BLaER1 treated with 17β-estradiol and CSF1 and Interleukin-3, amounts not matched to agents 10 nM and 100 nM (cell line): ENCODE measurements around the gene FANCI.
A peak's percentile ranks its signal among the peaks of the same experiment; 100 is the strongest.

Experiments used
- H3K27ac ChIP-seq, 11 experiments: shearing (Covaris generic); formaldehyde crosslinking; 2 replicates each; pipeline ENCODE4 v1.8.1; 2022
- H3K27me3 ChIP-seq, 11 experiments: shearing (Covaris generic); formaldehyde crosslinking; 2 replicates each; pipeline ENCODE4 v1.8.1; 2022
- H3K36me3 ChIP-seq, 11 experiments: shearing (Covaris generic); formaldehyde crosslinking; 2 replicates each; pipeline ENCODE4 v1.8.1; 2022
- H3K4me1 ChIP-seq, 10 experiments: shearing (Covaris generic); formaldehyde crosslinking; 2 replicates each; pipeline ENCODE4 v1.8.1; 2022
- H3K4me2 ChIP-seq, 11 experiments: shearing (Covaris generic); formaldehyde crosslinking; 2 replicates each; pipeline ENCODE4 v1.8.1; 2022
- H3K4me3 ChIP-seq, 10 experiments: shearing (Covaris generic); formaldehyde crosslinking; 2 replicates each; pipeline ENCODE4 v1.8.1; 2022
- H3K9ac ChIP-seq, 11 experiments: shearing (Covaris generic); formaldehyde crosslinking; 2 replicates each; pipeline ENCODE4 v1.8.1; 2022
- H3K9me3 ChIP-seq, 11 experiments: shearing (Covaris generic); formaldehyde crosslinking; replicated peaks in 1 of 11; 2 replicates each; pipeline ENCODE4 v1.8.1; 2022
- H4K20me1 ChIP-seq, 11 experiments: shearing (Covaris generic); formaldehyde crosslinking; 2 replicates each; pipeline ENCODE4 v1.8.1; 2022
- Cebpa-rat ChIP-seq, 11 experiments: shearing (Covaris generic); IDR thresholded peaks; 2 replicates each; pipeline ENCODE4 v1.8.1; 2022

The FANCI gene

GRCh38 chr15:89282631-89283030 is 38.9 kb downstream of the FANCI start:
- Histone ChIP-seq H3K27me3 (no peaks in the 10 kb centered on the region), H3K9ac (no peak overlapping the region), H3K9me3 (peaks cover 13 to 26% (median 23%) of the 10 kb centered on the region in 11 experiments; a peak in 20 of 22 replicates), H3K36me3 (peaks cover 18 to 100% (median 94%) of the 10 kb centered on the region in 11 experiments; a peak in 21 of 22 replicates), H3K27ac (no peak overlapping the region), H3K4me2 (peak overlapping the region in 1 of 11 experiments; percentile 49; a peak in 1 of 22 replicates), H4K20me1 (no peaks in the 10 kb centered on the region), H3K4me1 (peaks cover 0 to 18% (median 0%) of the 10 kb centered on the region in 10 experiments; a peak in 2 of 20 replicates), H3K4me3 (no peak overlapping the region)
- no peak for TF ChIP-seq Cebpa-rat (IDR thresholded peaks at IDR 0.05)

DNA sequence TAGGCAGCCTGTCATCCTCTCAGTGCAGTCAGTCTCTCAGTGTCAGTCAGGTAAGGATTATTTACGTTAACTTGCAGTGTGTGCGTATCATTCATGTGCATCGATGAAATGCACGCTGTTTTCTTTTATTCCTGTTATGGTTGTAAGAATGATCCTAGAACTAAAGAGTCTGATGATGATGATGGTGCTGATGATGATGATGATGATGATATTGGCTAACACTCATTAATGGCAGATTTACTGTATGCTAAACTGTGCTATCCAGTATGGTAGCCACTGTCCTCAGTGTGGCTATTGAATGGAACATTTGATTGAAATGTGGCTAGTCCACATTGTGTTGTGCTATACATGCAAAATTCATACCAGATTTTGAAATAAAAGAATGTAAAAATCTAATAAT is 39.4 kb downstream of the FANCI start:
- peaks cover 24 to 100% (median 96%) of the 10 kb centered on the region in 11 experiments; a peak in 21 of 22 replicates for H3K36me3 ChIP-seq
- H3K4me1 ChIP-seq, result peaks cover 0 to 18% (median 0%) of the 10 kb centered on the region in 10 experiments; a peak in 2 of 20 replicates
- no peak overlapping the region for H3K4me3 ChIP-seq
- no peaks in the 10 kb centered on the region for H4K20me1 ChIP-seq
- H3K27ac ChIP-seq, result no peak overlapping the region
- TF ChIP-seq Cebpa-rat (IDR thresholded peaks at IDR 0.05), result no peak
- H3K27me3 ChIP-seq, result no peaks in the 10 kb centered on the region
- no peak overlapping the region for H3K9ac ChIP-seq
- peak overlapping the region in 1 of 11 experiments; percentile 49; a peak in 2 of 22 replicates for H3K4me2 ChIP-seq
- peaks cover 13 to 26% (median 23%) of the 10 kb centered on the region in 11 experiments; a peak in 20 of 22 replicates for H3K9me3 ChIP-seq

DNA sequence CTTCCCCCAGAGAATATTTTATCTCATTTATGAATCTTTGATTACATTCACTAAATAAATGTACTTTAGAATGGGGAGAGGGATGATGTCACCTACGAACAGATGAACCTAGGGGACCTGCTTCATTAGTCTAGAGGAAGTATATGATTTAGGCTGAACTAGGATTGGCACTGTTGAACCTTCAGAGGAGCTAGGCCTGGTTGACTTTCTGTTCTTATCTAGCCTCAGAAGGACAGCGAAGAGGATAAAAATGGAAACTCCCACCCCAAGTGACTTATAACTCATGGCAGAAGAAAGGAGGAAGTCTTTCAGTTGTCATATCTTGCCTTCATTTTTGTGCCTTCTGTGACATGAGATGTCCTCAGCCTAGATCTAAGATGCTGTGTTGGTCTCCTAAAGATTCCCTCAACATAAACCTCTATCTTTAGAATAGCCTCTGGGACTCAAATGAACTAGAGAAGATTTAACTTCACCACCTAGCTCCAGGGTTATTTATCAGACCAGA is 48.2 kb downstream of the FANCI start:
- no peaks in the 10 kb centered on the region for H3K27me3 ChIP-seq
- H3K4me3 ChIP-seq, result no peak overlapping the region
- no peak for TF ChIP-seq Cebpa-rat (IDR thresholded peaks at IDR 0.05)
- peaks cover 0 to 12% (median 5%) of the 10 kb centered on the region in 11 experiments; a peak in 8 of 22 replicates for H3K9me3 ChIP-seq
- no peak overlapping the region for H3K9ac ChIP-seq
- H3K27ac ChIP-seq, result no peak overlapping the region
- no peak overlapping the region for H3K4me2 ChIP-seq
- H4K20me1 ChIP-seq, result no peaks in the 10 kb centered on the region
- no peaks in the 10 kb centered on the region for H3K4me1 ChIP-seq
- H3K36me3 ChIP-seq, result peaks cover 36 to 95% (median 93%) of the 10 kb centered on the region in 11 experiments

DNA sequence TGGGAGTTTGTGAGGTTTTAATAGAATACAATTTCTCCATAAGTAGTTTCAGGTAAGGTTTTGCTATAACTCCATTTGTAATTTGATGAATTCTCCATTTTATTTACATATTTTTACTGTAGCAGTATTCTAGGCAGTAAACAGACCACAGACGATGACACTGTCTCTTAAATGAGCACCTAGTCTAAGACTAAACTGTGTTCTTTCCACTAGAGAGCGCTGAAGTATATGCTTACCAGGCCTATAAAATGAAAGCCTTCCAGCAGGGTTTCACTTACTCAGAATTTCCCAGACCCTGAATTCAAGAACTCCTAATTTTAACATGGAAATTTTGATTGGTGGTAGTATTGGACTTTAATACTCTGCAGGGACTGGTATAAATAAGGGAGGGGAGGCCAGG is 49.2 kb downstream of the FANCI start:
- Histone ChIP-seq H3K27me3 (no peaks in the 10 kb centered on the region), H3K27ac (no peak overlapping the region), H3K4me2 (no peak overlapping the region), H3K9ac (no peak overlapping the region), H3K4me1 (no peaks in the 10 kb centered on the region), H3K4me3 (no peak overlapping the region), H3K36me3 (peaks cover 32 to 89% (median 84%) of the 10 kb centered on the region in 11 experiments), H4K20me1 (no peaks in the 10 kb centered on the region), H3K9me3 (peaks cover 0 to 12% (median 5%) of the 10 kb centered on the region in 11 experiments; a peak in 8 of 22 replicates)
- no peak for TF ChIP-seq Cebpa-rat (IDR thresholded peaks at IDR 0.05)

DNA sequence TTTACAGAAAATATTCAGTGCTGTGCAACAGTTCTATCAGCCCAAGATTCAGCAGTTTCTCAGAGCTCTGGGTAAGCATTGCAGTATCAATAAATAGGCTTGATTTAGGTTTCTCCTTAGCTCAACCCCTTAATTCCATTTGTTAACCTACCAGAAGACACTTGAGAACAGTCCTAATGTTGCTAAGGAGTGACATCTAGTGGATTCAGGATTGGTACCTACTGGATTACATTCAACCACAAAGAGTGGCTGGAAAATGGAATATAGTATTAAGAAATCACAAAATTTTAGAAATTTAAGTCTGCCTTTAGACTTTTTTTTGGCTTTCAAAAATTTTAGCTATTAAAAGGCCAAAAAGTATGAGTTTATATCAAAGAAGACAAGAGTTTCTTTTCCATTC is 56.1 kb downstream of the FANCI start:
- H3K4me1 ChIP-seq, result no peaks in the 10 kb centered on the region
- no peak for TF ChIP-seq Cebpa-rat (IDR thresholded peaks at IDR 0.05)
- no peak overlapping the region for H3K9ac ChIP-seq

DNA sequence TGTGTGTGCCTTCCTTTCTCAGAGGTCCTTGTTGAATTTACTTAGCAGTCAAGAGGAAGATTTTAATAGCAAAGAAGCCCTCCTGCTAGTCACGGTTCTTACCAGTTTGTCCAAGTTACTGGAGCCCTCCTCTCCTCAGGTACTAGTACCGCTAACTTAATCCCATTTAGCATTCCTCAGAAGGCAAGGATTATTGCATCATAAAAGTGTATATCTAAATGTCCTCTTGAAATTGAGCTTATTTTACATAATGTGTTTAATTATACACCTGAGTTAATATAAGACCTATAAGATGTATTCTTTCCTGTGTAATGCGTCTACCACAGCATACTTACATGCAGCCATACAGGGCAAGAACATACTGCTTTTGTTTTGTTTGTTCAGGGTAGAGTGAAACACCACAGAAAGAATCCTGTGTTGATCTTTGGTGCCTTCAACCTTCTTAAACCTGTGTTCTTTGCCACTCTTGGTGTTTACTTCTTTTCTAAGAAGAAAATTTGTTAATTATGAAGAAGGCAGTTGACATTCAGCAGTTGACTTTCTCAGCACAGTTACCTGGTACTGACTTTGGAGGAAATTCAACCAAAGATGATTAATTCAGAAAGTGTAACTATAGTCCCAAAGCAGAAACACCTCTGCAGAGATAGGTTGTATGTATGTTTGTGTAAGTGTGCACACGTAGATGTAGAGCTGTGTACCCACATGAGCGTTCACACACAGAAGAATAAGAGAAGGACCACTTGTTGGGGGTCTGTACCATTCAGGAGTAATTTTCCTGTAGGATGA is 57.7 kb downstream of the FANCI start:
- Histone ChIP-seq H4K20me1 (no peaks in the 10 kb centered on the region), H3K9me3 (no peaks in the 10 kb centered on the region), H3K27ac (no peak overlapping the region), H3K27me3 (no peaks in the 10 kb centered on the region), H3K4me1 (peaks cover 0 to under 1% (median 0%) of the 10 kb centered on the region in 10 experiments; a peak in 2 of 20 replicates), H3K4me3 (no peak overlapping the region), H3K9ac (no peak overlapping the region), H3K4me2 (no peak overlapping the region), H3K36me3 (peaks cover 5 to 89% (median 80%) of the 10 kb centered on the region in 11 experiments; a peak in 21 of 22 replicates)
- no peak for TF ChIP-seq Cebpa-rat (IDR thresholded peaks at IDR 0.05)

More for the DNA sequence above, 56.1 kb downstream of the FANCI start:
- Histone ChIP-seq H3K9me3 (peaks cover 0 to 8% (median 5%) of the 10 kb centered on the region in 11 experiments; a peak in 8 of 22 replicates), H3K4me3 (no peak overlapping the region), H3K4me2 (no peak overlapping the region), H3K36me3 (peaks cover 0 to 89% (median 80%) of the 10 kb centered on the region in 11 experiments; a peak in 21 of 22 replicates), H3K27ac (no peak overlapping the region), H3K27me3 (no peaks in the 10 kb centered on the region), H4K20me1 (no peaks in the 10 kb centered on the region)

GRCh38 chr15:89303986-89304385 is 60.2 kb downstream of the FANCI start:
- no peak overlapping the region for H3K4me3 ChIP-seq
- no peak for TF ChIP-seq Cebpa-rat (IDR thresholded peaks at IDR 0.05)
- H3K4me2 ChIP-seq, result no peak overlapping the region
- no peaks in the 10 kb centered on the region for H3K27me3 ChIP-seq
- peaks cover 5 to 100% (median 99%) of the 10 kb centered on the region in 11 experiments; a peak in 21 of 22 replicates for H3K36me3 ChIP-seq
- no peak overlapping the region for H3K9ac ChIP-seq
- H3K4me1 ChIP-seq, result peaks cover 0 to 26% (median 3%) of the 10 kb centered on the region in 10 experiments; a peak in 6 of 20 replicates
- H4K20me1 ChIP-seq, result 0 out of 22 replicates have a peak, but pooled peaks cover 0 to 10% (median 0%) of the 10 kb centered on the region in 11 experiments
- H3K27ac ChIP-seq, result no peak overlapping the region
- no peaks in the 10 kb centered on the region for H3K9me3 ChIP-seq

GRCh38 chr15:89305395-89305794 is 61.6 kb downstream of the FANCI start:
- no peak overlapping the region for H3K9ac ChIP-seq
- H3K36me3 ChIP-seq, result peaks cover 5 to 100% (median 99%) of the 10 kb centered on the region in 11 experiments; a peak in 21 of 22 replicates
- no peak overlapping the region for H3K27ac ChIP-seq
- TF ChIP-seq Cebpa-rat (IDR thresholded peaks at IDR 0.05), result no peak
- H3K4me2 ChIP-seq, result no peak overlapping the region
- no peak overlapping the region for H3K4me3 ChIP-seq
- peaks cover 0 to 38% (median 9%) of the 10 kb centered on the region in 10 experiments; a peak in 12 of 20 replicates for H3K4me1 ChIP-seq
- peaks cover 0 to 10% (median 0%) of the 10 kb centered on the region in 11 experiments; a peak in 2 of 22 replicates for H4K20me1 ChIP-seq
- H3K9me3 ChIP-seq, result no peaks in the 10 kb centered on the region
- H3K27me3 ChIP-seq, result no peaks in the 10 kb centered on the region

DNA sequence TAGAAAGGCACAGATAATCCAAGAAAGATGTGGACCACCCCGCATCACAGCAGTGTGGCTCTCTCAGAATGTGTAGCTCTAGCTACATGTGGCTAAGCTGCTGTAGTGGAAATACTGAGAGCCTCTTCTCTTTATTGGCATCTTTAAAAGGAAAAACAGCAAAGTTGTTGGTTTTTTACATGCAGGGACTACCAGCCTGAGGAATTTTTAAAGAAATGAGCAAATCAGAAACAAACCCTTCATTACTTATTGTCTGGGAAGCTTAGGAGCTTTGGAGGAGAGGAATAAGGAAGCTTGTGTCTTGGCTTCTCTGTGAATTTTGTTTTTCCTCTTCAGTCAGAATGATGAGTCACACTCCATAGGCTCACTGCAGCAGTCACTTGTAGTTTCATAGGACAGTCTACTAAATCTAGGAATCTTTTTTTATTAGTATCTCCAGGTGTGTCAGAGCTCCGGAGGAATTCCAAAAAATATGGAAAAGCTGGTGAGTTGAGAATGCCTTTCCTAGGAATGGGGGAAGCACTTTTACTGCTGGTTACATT is 63.3 kb downstream of the FANCI start:
- H3K4me2 ChIP-seq, result peak overlapping the region in 3 of 11 experiments; percentile 43 to 71 (median 66); a peak in 6 of 22 replicates

More for the DNA sequence above, 63.3 kb downstream of the FANCI start:
- H3K36me3 ChIP-seq, result peaks cover 5 to 100% (median 98%) of the 10 kb centered on the region in 11 experiments; a peak in 21 of 22 replicates
- H4K20me1 ChIP-seq, result peaks cover 0 to 10% (median 0%) of the 10 kb centered on the region in 11 experiments; a peak in 4 of 22 replicates
- peaks cover 0 to 55% (median 12%) of the 10 kb centered on the region in 10 experiments; a peak in 12 of 20 replicates for H3K4me1 ChIP-seq
- no peaks in the 10 kb centered on the region for H3K27me3 ChIP-seq
- H3K9me3 ChIP-seq, result no peaks in the 10 kb centered on the region
- no peak overlapping the region for H3K4me3 ChIP-seq
- no peak for TF ChIP-seq Cebpa-rat (IDR thresholded peaks at IDR 0.05)
- no peak overlapping the region; a peak in 1 of 22 replicates for H3K9ac ChIP-seq
- H3K27ac ChIP-seq, result peak overlapping the region in 2 of 11 experiments; percentile 26 to 31; a peak in 3 of 22 replicates
